Activated T-cell treated with anti-CD3 and anti-CD28 coated beads, Interleukin-2, amount 50 U/mL, for 72 hours (primary cell): ENCODE results near the gene OR9Q1. TPM values are rescaled to one million over a fixed set of nuclear protein-coding genes. Genes with fewer than 3 reads are reported as not detected.
"Not testable (repeated sequence)": the region's sequence is repeated elsewhere in the genome, so short reads cannot be mapped to it uniquely, and the experiment has no call there.

ENCODE experiments used
- ATAC-seq, 2 donors: fragments of 150-1000 bp; cut with Tn5 transposase; replicated peaks in 1 of 2; 2 replicates each; pipeline ENCODE4 v1.10.0; 2021; ENCODE audit warnings: moderate library complexity in 2 of 2, mild to moderate bottlenecking in 1 of 2
- DNase-seq, 2 donors: peaks; one replicate each; pipeline ENCODE4 v3.0.0; 2021 to 2022; ENCODE audit warnings: mixed read lengths in 1 of 2
- H3K27ac Mint-ChIP-seq: one replicate; pipeline ENCODE4 v1.8.0; 2022; ENCODE audit warnings: mild to moderate bottlenecking, moderate library complexity, mixed read lengths
- H3K27me3 Mint-ChIP-seq: one replicate; pipeline ENCODE4 v1.8.0; 2022; ENCODE audit warnings: low read depth, mixed read lengths
- H3K36me3 Mint-ChIP-seq, 2 donors: one replicate each; pipeline ENCODE4 v1.8.0; 2022; ENCODE audit warnings: mixed read lengths in 2 of 2, mild to moderate bottlenecking in 1 of 2; ENCODE audit not compliant: insufficient read depth in 2 of 2
- H3K4me1 Mint-ChIP-seq: one replicate; pipeline ENCODE4 v1.8.0; 2022; ENCODE audit warnings: low read depth, mixed read lengths
- H3K4me3 Mint-ChIP-seq, 2 donors: one replicate each; pipeline ENCODE4 v1.8.0; 2022; ENCODE audit warnings: mild to moderate bottlenecking in 2 of 2, mixed read lengths in 2 of 2, moderate library complexity in 2 of 2
- H3K9me3 Mint-ChIP-seq, 2 donors: one replicate each; pipeline ENCODE4 v1.8.0; 2022; ENCODE audit warnings: mixed read lengths in 2 of 2
- total RNA-seq, 2 donors: library from RNA; stranded (reverse); gene quantifications; one replicate each; pipeline ENCODE4 v1.2.3, GENCODE V29; 2022

The OR9Q1 gene
- total RNA-seq, 2 donors from 2014 or later: not detected

- Mint-ChIP-seq H3K4me3 (no peak overlapping the region), H3K27ac (no peak overlapping the region), H3K27me3 (peaks cover 28% of the 10 kb centered on the region), H3K4me1 (no peaks in the 10 kb centered on the region), H3K9me3 (no peaks in the 10 kb centered on the region), H3K36me3 (no peaks in the 10 kb centered on the region)
- DNase-seq (no peak), ATAC-seq (no peak)
Observed at GRCh38 chr11:58179648-58180047, 156.0 kb downstream of the OR9Q1 start.

GRCh38 chr11:58186938-58187337 lies 163.3 kb downstream of the OR9Q1 start:
- Mint-ChIP-seq H3K4me1 (no peaks in the 10 kb centered on the region), H3K4me3 (no peak overlapping the region), H3K27ac (no peak overlapping the region), H3K36me3 (no peaks in the 10 kb centered on the region), H3K27me3 (no peaks in the 10 kb centered on the region), H3K9me3 (no peaks in the 10 kb centered on the region)
- DNase-seq (no peak), ATAC-seq (no peak)

GRCh38 chr11:58188770-58189169 lies 165.1 kb downstream of the OR9Q1 start, which contains the start of gene OR9Q2:
TSS of gene OR9Q2 (plus strand) at chr11:58189070. CDS start at chr11:58190491, 1,421 bp downstream.
- no peaks in the 10 kb centered on the region for H3K4me1 Mint-ChIP-seq

GRCh38 chr11:58192229-58192628 lies 168.5 kb downstream of the OR9Q1 start:
- no peaks in the 10 kb centered on the region for H3K4me1 Mint-ChIP-seq
- no peak for ATAC-seq
- H3K9me3 Mint-ChIP-seq: peaks cover 0 to 2% of the 10 kb centered on the region in 2 donors
- H3K4me3 Mint-ChIP-seq: no peak overlapping the region
- no peaks in the 10 kb centered on the region for H3K27me3 Mint-ChIP-seq
- H3K27ac Mint-ChIP-seq: no peak overlapping the region
- no peaks in the 10 kb centered on the region for H3K36me3 Mint-ChIP-seq
- DNase-seq: no peak

More at GRCh38 chr11:58188770-58189169, 165.1 kb downstream of the OR9Q1 start, which contains the start of gene OR9Q2:
- DNase-seq (no peak), ATAC-seq (no peak)
- H3K4me3 Mint-ChIP-seq: no peak within 1 kb of the TSS
- no peaks in the 10 kb centered on the region for H3K36me3 Mint-ChIP-seq
- H3K27ac Mint-ChIP-seq: no peak within 1 kb of the TSS
- H3K27me3 Mint-ChIP-seq: no peaks in the 10 kb centered on the region
- no peaks in the 10 kb centered on the region for H3K9me3 Mint-ChIP-seq

GRCh38 chr11:58193391-58193790 lies 169.7 kb downstream of the OR9Q1 start:
- Mint-ChIP-seq H3K4me1 (no peaks in the 10 kb centered on the region), H3K36me3 (peaks cover 0 to 3% of the 10 kb centered on the region in 2 donors), H3K27ac (no peak overlapping the region), H3K27me3 (no peaks in the 10 kb centered on the region), H3K4me3 (no peak overlapping the region), H3K9me3 (peaks cover 3% of the 10 kb centered on the region in 2 donors)
- DNase-seq (no peak), ATAC-seq (no peak)

- Mint-ChIP-seq H3K9me3 (peaks cover 6% of the 10 kb centered on the region in 2 donors), H3K27ac (no peak overlapping the region), H3K27me3 (peaks cover 7% of the 10 kb centered on the region), H3K36me3 (peaks cover 0 to 3% of the 10 kb centered on the region in 2 donors), H3K4me3 (no peak overlapping the region), H3K4me1 (no peaks in the 10 kb centered on the region)
- DNase-seq: no peak
- ATAC-seq: no peak
Observed at GRCh38 chr11:58195939-58196338, 172.3 kb downstream of the OR9Q1 start.

- H3K4me1 Mint-ChIP-seq: no peaks in the 10 kb centered on the region
- H3K27me3 Mint-ChIP-seq: peaks cover 30% of the 10 kb centered on the region
- H3K4me3 Mint-ChIP-seq: no peak overlapping the region
- no peak overlapping the region for H3K27ac Mint-ChIP-seq
- ATAC-seq (no peak), DNase-seq (no peak)
- peaks cover 0 to 3% of the 10 kb centered on the region in 2 donors for H3K36me3 Mint-ChIP-seq
- peaks cover 6 to 9% of the 10 kb centered on the region in 2 donors for H3K9me3 Mint-ChIP-seq
Observed at GRCh38 chr11:58199271-58199670, 175.6 kb downstream of the OR9Q1 start.

- peaks cover under 1 to 4% of the 10 kb centered on the region in 2 donors for H3K9me3 Mint-ChIP-seq
- H3K4me1 Mint-ChIP-seq: no peaks in the 10 kb centered on the region
- DNase-seq (no peak), ATAC-seq (no peak)
- H3K4me3 Mint-ChIP-seq: no peak within 1 kb of the TSS
- H3K36me3 Mint-ChIP-seq: no peaks in the 10 kb centered on the region
- no peak within 1 kb of the TSS for H3K27ac Mint-ChIP-seq
- peaks cover 38% of the 10 kb centered on the region for H3K27me3 Mint-ChIP-seq
Observed at GRCh38 chr11:58204042-58204441, 180.4 kb downstream of the OR9Q1 start, which contains the start of gene OR1S2. TSS of gene OR1S2 (minus strand) at chr11:58204142. CDS start at chr11:58204142, 0 bp downstream.

- not testable (repeated sequence) for ATAC-seq, DNase-seq, H3K4me3 Mint-ChIP-seq, H3K27ac Mint-ChIP-seq, H3K4me1 Mint-ChIP-seq, H3K36me3 Mint-ChIP-seq, H3K9me3 Mint-ChIP-seq
- H3K27me3 Mint-ChIP-seq: peaks cover 18% of the 10 kb centered on the region
Observed at GRCh38 chr11:58212420-58212819, 188.7 kb downstream of the OR9Q1 start, which contains the start of gene OR1S1. TSS of gene OR1S1 (plus strand) at chr11:58212720.

- Mint-ChIP-seq H3K4me1 (no peaks in the 10 kb centered on the region), H3K27me3 (peaks cover 18% of the 10 kb centered on the region), H3K9me3 (no peaks in the 10 kb centered on the region), H3K36me3 (no peaks in the 10 kb centered on the region), H3K4me3 (no peak overlapping the region), H3K27ac (no peak overlapping the region)
- ATAC-seq (no peak), DNase-seq (no peak)
Observed at GRCh38 chr11:58216476-58216875, 192.8 kb downstream of the OR9Q1 start.

GRCh38 chr11:58222721-58223120 lies 199.0 kb downstream of the OR9Q1 start:
- DNase-seq (no peak), ATAC-seq (no peak)
- H3K9me3 Mint-ChIP-seq: no peaks in the 10 kb centered on the region
- H3K27me3 Mint-ChIP-seq: peaks cover 8% of the 10 kb centered on the region
- H3K4me1 Mint-ChIP-seq: no peaks in the 10 kb centered on the region
- H3K36me3 Mint-ChIP-seq: no peaks in the 10 kb centered on the region
- no peak overlapping the region for H3K27ac Mint-ChIP-seq
- no peak overlapping the region for H3K4me3 Mint-ChIP-seq

GRCh38 chr11:58227956-58228615 lies 204.4 kb downstream of the OR9Q1 start:
- Mint-ChIP-seq H3K27ac (no peak overlapping the region), H3K27me3 (peaks cover 17% of the 10 kb centered on the region), H3K4me1 (no peaks in the 10 kb centered on the region), H3K9me3 (no peaks in the 10 kb centered on the region), H3K36me3 (no peaks in the 10 kb centered on the region), H3K4me3 (no peak overlapping the region)
- DNase-seq (no peak), ATAC-seq (no peak)
